ENCODE measurements around the gene STYK1.

DNA sequence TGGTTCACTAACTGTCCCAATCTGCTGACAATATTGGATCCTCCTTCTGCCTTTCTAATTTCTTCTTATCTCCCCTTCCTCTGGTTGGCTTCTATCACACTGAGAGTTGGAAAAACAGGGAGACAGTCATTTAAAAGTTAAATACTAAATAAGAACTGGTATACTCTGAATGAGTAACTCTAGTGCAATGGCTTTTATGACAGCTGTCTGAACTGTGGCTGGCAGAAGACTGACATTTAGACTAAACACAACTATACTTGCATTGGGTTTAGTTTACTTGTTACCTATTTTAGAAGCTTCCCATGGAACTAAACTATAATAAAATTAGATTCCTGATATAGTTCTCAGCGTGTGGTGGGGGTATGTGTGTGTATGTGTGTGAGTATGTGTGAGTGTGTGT lies 52.6 kb downstream of the STYK1 start:
- TF ChIP-seq, protein P1, sequence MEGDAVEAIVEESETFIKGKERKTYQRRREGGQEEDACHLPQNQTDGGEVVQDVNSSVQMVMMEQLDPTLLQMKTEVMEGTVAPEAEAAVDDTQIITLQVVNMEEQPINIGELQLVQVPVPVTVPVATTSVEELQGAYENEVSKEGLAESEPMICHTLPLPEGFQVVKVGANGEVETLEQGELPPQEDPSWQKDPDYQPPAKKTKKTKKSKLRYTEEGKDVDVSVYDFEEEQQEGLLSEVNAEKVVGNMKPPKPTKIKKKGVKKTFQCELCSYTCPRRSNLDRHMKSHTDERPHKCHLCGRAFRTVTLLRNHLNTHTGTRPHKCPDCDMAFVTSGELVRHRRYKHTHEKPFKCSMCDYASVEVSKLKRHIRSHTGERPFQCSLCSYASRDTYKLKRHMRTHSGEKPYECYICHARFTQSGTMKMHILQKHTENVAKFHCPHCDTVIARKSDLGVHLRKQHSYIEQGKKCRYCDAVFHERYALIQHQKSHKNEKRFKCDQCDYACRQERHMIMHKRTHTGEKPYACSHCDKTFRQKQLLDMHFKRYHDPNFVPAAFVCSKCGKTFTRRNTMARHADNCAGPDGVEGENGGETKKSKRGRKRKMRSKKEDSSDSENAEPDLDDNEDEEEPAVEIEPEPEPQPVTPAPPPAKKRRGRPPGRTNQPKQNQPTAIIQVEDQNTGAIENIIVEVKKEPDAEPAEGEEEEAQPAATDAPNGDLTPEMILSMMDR (IDR thresholded peaks at IDR 0.05; ENCODE audit: insufficient read depth, low read length, poor library complexity, severe bottlenecking): no peak
- no peak for TF ChIP-seq EZH2phosphoT487 (conservative IDR thresholded peaks at IDR 0.05; ENCODE audit: low read length)
